SK-N-SH (cell line): ENCODE data around the gene METTL9. TPM values are rescaled to one million over a fixed set of nuclear protein-coding genes. Genes with fewer than 3 reads are reported as not detected.

Experiments used
- CTCF ChIA-PET: fragments of 300-600, 350-600 bp; formaldehyde crosslinking; extraction: SDS; loops from one replicate; lab custom pipeline; 2021; lab: Yijun Ruan, JAX
- POLR2A ChIA-PET: fragments of 350-600 bp; sonication (Branson Sonifier 250); formaldehyde crosslinking; extraction: SDS; loops from one replicate; lab custom pipeline; 2020; ENCODE audit warnings: antibody characterized with exemption, inconsistent platforms; lab: Yijun Ruan, JAX
- DNase-seq: peaks from one replicate; pipeline ENCODE4 v3.0.0; 2012
- H2AFZ ChIP-seq: fragments of 200-600 bp; sonication (generic); 2 replicates; pipeline ENCODE4 v1.8.1; 2016; ENCODE audit warnings: antibody characterized with exemption, mild to moderate bottlenecking, low read depth
- H3F3A ChIP-seq: fragments of 200-600 bp; sonication (generic); replicated peaks from 2 replicates; pipeline ENCODE3; 2016; ENCODE audit warnings: antibody characterized with exemption, mild to moderate bottlenecking; ENCODE audit not compliant: insufficient read depth
- H3K27ac ChIP-seq, 2 experiments: fragments of 200-500 bp in 1 of 2; fragments of 200-600 bp in 1 of 2; sonication (Bioruptor generic) in 1 of 2; sonication (generic), shearing (Covaris generic) in 1 of 2; 2 replicates each; pipeline versions ENCODE4 v1.5.1 to v1.6.1; 2014 to 2016; ENCODE audit warnings: low read depth in 2 of 2, inconsistent platforms in 1 of 2, low read length in 1 of 2, mild to moderate bottlenecking in 1 of 2, mixed read lengths in 1 of 2
- H3K27me3 ChIP-seq: fragments of 200-600 bp; sonication (generic), shearing (Covaris generic); 2 replicates; pipeline ENCODE4 v1.6.1; 2016; ENCODE audit warnings: mixed run types; ENCODE audit not compliant: insufficient read depth
- H3K36me3 ChIP-seq, 2 experiments: fragments of 200-500 bp in 1 of 2; fragments of 200-600 bp in 1 of 2; sonication (Bioruptor generic) in 1 of 2; sonication (generic) in 1 of 2; replicated peaks in 1 of 2; 2 replicates each; pipeline versions ENCODE3 to v1.5.1; 2014 to 2016; ENCODE audit warnings: low read length in 1 of 2, mild to moderate bottlenecking in 1 of 2; ENCODE audit not compliant: insufficient read depth in 2 of 2, control insufficient read depth in 1 of 2
- H3K4me1 ChIP-seq, 2 experiments: fragments of 200-500 bp in 1 of 2; fragments of 200-600 bp in 1 of 2; sonication (Bioruptor generic) in 1 of 2; sonication (generic), shearing (Covaris generic) in 1 of 2; 2 replicates each; pipeline versions ENCODE4 v1.5.1 to v1.6.1; 2014 to 2016; ENCODE audit warnings: low read depth in 1 of 2, low read length in 1 of 2, mixed run types in 1 of 2; ENCODE audit not compliant: insufficient read depth in 2 of 2, control insufficient read depth in 1 of 2
- H3K4me2 ChIP-seq: fragments of 200-600 bp; sonication (generic), shearing (Covaris generic); 2 replicates; pipeline ENCODE4 v1.6.1; 2017; ENCODE audit warnings: mixed run types
- H3K4me3 ChIP-seq, 2 experiments: fragments of 200-500 bp in 1 of 2; fragments of 200-600 bp in 1 of 2; sonication (Bioruptor generic) in 1 of 2; sonication (generic), shearing (Covaris generic) in 1 of 2; 2 replicates each; pipeline versions ENCODE4 v1.5.1 to v1.8.1; 2014 to 2016; ENCODE audit warnings: low read depth in 2 of 2, inconsistent platforms in 1 of 2, low read length in 1 of 2, mild to moderate bottlenecking in 1 of 2, mixed read lengths in 1 of 2, moderate library complexity in 1 of 2
- H3K79me2 ChIP-seq: fragments of 200-600 bp; sonication (generic); 2 replicates; pipeline ENCODE4 v1.8.1; 2017; ENCODE audit warnings: mild to moderate bottlenecking; ENCODE audit not compliant: insufficient read depth
- H3K9ac ChIP-seq: fragments of 200-600 bp; sonication (generic); 2 replicates; pipeline ENCODE4 v1.6.1; 2017; ENCODE audit warnings: mixed run types
- H3K9me2 ChIP-seq: fragments of 200-600 bp; sonication (generic); 2 replicates; pipeline ENCODE4 v1.6.1; 2017; ENCODE audit warnings: mixed run types
- H3K9me3 ChIP-seq: fragments of 200-600 bp; sonication (generic); 2 replicates; pipeline ENCODE4 v1.6.1; 2017; ENCODE audit warnings: mixed run types, mild to moderate bottlenecking, moderate library complexity
- H4K20me1 ChIP-seq: fragments of 200-600 bp; sonication (generic); 2 replicates; pipeline ENCODE4 v1.6.1; 2017; ENCODE audit warnings: mild to moderate bottlenecking, mixed run types; ENCODE audit not compliant: insufficient read depth
- FOXJ3 ChIP-seq: sonication (generic); formaldehyde crosslinking; IDR thresholded peaks from 2 replicates; pipeline ENCODE4 v1.5.1; 2020; ENCODE audit warnings: mild to moderate bottlenecking, missing genetic modification reagents
- JUND ChIP-seq: IDR thresholded peaks from 2 replicates; pipeline ENCODE4 v1.4.0; 2012
- POLR2AphosphoS5 ChIP-seq: IDR thresholded peaks from 2 replicates; pipeline ENCODE4 v1.6.1; 2012; ENCODE audit warnings: low read depth, low read length
- RAD21 ChIP-seq: IDR thresholded peaks from 2 replicates; pipeline ENCODE4 v1.6.1; 2012; ENCODE audit warnings: mild to moderate bottlenecking, low read length
- RCOR1 ChIP-seq: fragments of 150-350 bp; IDR thresholded peaks from 2 replicates; pipeline ENCODE4 v1.6.1; 2017; ENCODE audit warnings: antibody characterized with exemption, low read length
- SIN3A ChIP-seq: IDR thresholded peaks from 2 replicates; pipeline ENCODE4 v1.6.1; 2012; ENCODE audit warnings: low read depth, mild to moderate bottlenecking, low read length, moderate library complexity, borderline replicate concordance
- SMC3 ChIP-seq: IDR thresholded peaks from 2 replicates; pipeline ENCODE4 v1.6.1; 2012; ENCODE audit warnings: low read depth, low read length, improper control_type of control experiment
- TEAD4 ChIP-seq: IDR thresholded peaks from 2 replicates; pipeline ENCODE4 v1.4.0; 2012; ENCODE audit warnings: mild to moderate bottlenecking, borderline replicate concordance; ENCODE audit not compliant: insufficient read depth
- YY1 ChIP-seq: IDR thresholded peaks from 2 replicates; pipeline ENCODE4 v1.4.0; 2012; ENCODE audit warnings: low read depth, mild to moderate bottlenecking
- WGBS: methylation state at CpG from one replicate; pipeline ENCODE4 v1.1.6; 2017; ENCODE audit warnings: low lambda C conversion rate; 5-methylcytosine and 5-hydroxymethylcytosine counted together
- polyA plus RNA-seq, 3 experiments: library from polyadenylated mRNA; depleted of rRNA; stranded (reverse); fragments of >200 nt; gene quantifications; 2 replicates each; pipeline ENCODE4 v1.2.3, GENCODE V29; 2012
- TF ChIP-seq, protein P1 (sequence below): IDR thresholded peaks from 2 replicates; pipeline ENCODE4 v1.4.0; 2012; ENCODE audit warnings: low read depth
- TF ChIP-seq, protein P2 (sequence below): fragments of 200-600 bp; sonication (generic); IDR thresholded peaks from 2 replicates; pipeline ENCODE4 v1.6.1; 2017; ENCODE audit warnings: antibody characterized with exemption, mild to moderate bottlenecking, moderate library complexity
- TF ChIP-seq, protein P3 (sequence below): IDR thresholded peaks from 2 replicates; pipeline ENCODE4; 2012
- TF ChIP-seq, protein P4 (sequence below): IDR thresholded peaks from 2 replicates; pipeline ENCODE4 v1.4.0; 2012; ENCODE audit warnings: low read depth, borderline replicate concordance
- TF ChIP-seq, protein P5 (sequence below): fragments of 150-350 bp; IDR thresholded peaks from 2 replicates; pipeline ENCODE4 v1.6.1; 2016; ENCODE audit warnings: mild to moderate bottlenecking, low read depth, low read length
- TF ChIP-seq, protein P6 (sequence below): IDR thresholded peaks from 2 replicates; pipeline ENCODE4 v1.4.0; 2012; ENCODE audit warnings: low read depth, borderline replicate concordance
- TF ChIP-seq, protein P7 (sequence below): fragments of 150-350 bp; IDR thresholded peaks from 2 replicates; pipeline ENCODE4 v1.6.1; 2017; ENCODE audit warnings: antibody characterized with exemption, low read length, low read depth, borderline replicate concordance

METTL9 gene
- polyA plus RNA-seq, 1 of the 3 experiments (the other 2 are of a cell fraction): 70.7 TPM

DNA sequence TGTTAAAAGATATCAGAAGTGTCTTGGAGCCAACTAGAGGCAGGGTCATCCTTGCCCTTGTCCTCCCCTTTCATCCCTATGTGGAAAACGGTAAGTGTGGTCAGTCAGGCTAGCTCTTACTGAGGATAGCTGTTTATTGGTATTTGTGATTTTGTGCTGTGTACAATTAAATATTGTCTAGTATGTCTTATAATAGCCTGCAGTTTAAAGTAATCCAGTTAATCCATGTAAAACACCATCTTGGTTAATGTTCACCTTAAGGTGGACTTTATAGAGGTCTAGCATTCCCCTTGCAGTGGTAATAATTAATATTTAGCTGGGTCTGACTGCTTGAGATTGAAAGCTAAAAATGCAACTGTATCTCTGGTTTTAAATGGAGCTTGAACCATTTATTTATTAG is 25.6 kb downstream of the METTL9 start:
- peaks cover 5 to 44% of the 10 kb centered on the region in 2 experiments for H3K36me3 ChIP-seq
- H4K20me1 ChIP-seq: no peaks in the 10 kb centered on the region
- H3K9me2 ChIP-seq: no peaks in the 10 kb centered on the region
- 86% methylated on average over 1 of the region's 1 CpG for WGBS
- TF ChIP-seq TEAD4 (no peak), FOXJ3 (CRISPR knock-in tag) (no peak), SIN3A (no peak), RCOR1 (no peak), YY1 (no peak), JUND (no peak), RAD21 (no peak), POLR2AphosphoS5 (no peak)
- TF ChIP-seq, protein P1, sequence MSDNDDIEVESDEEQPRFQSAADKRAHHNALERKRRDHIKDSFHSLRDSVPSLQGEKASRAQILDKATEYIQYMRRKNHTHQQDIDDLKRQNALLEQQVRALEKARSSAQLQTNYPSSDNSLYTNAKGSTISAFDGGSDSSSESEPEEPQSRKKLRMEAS: no peak
- TF ChIP-seq, protein P2, sequence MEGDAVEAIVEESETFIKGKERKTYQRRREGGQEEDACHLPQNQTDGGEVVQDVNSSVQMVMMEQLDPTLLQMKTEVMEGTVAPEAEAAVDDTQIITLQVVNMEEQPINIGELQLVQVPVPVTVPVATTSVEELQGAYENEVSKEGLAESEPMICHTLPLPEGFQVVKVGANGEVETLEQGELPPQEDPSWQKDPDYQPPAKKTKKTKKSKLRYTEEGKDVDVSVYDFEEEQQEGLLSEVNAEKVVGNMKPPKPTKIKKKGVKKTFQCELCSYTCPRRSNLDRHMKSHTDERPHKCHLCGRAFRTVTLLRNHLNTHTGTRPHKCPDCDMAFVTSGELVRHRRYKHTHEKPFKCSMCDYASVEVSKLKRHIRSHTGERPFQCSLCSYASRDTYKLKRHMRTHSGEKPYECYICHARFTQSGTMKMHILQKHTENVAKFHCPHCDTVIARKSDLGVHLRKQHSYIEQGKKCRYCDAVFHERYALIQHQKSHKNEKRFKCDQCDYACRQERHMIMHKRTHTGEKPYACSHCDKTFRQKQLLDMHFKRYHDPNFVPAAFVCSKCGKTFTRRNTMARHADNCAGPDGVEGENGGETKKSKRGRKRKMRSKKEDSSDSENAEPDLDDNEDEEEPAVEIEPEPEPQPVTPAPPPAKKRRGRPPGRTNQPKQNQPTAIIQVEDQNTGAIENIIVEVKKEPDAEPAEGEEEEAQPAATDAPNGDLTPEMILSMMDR: no peak
- TF ChIP-seq, protein P3, sequence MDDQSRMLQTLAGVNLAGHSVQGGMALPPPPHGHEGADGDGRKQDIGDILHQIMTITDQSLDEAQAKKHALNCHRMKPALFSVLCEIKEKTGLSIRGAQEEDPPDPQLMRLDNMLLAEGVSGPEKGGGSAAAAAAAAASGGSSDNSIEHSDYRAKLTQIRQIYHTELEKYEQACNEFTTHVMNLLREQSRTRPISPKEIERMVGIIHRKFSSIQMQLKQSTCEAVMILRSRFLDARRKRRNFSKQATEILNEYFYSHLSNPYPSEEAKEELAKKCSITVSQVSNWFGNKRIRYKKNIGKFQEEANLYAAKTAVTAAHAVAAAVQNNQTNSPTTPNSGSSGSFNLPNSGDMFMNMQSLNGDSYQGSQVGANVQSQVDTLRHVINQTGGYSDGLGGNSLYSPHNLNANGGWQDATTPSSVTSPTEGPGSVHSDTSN: no peak
- TF ChIP-seq, protein P4, sequence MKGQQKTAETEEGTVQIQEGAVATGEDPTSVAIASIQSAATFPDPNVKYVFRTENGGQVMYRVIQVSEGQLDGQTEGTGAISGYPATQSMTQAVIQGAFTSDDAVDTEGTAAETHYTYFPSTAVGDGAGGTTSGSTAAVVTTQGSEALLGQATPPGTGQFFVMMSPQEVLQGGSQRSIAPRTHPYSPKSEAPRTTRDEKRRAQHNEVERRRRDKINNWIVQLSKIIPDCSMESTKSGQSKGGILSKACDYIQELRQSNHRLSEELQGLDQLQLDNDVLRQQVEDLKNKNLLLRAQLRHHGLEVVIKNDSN: no peak
- DNase-seq: no peak
- H2AFZ ChIP-seq: no peak overlapping the region
- no peak overlapping the region for H3K4me2 ChIP-seq
- H3K9me3 ChIP-seq: no peaks in the 10 kb centered on the region
- H3F3A ChIP-seq: peaks cover 39% of the 10 kb centered on the region
- H3K27me3 ChIP-seq: no peaks in the 10 kb centered on the region
- no peak overlapping the region for H3K9ac ChIP-seq
- H3K79me2 ChIP-seq: peaks cover 70% of the 10 kb centered on the region
- no peak overlapping the region for H3K4me3 ChIP-seq
- peaks cover 20 to 23% of the 10 kb centered on the region in 2 experiments for H3K4me1 ChIP-seq
- ChIA-PET CTCF (interaction anchor here (0.7 to 2.3 kb wide), 5 partner anchors 11 to 453 kb away, joined by 3 to 4 read pairs (median 3); no protein-coding TSS in a partner anchor), POLR2A (no interaction called here)
- peak overlapping the region; percentile 99 for H3K27ac ChIP-seq

DNA sequence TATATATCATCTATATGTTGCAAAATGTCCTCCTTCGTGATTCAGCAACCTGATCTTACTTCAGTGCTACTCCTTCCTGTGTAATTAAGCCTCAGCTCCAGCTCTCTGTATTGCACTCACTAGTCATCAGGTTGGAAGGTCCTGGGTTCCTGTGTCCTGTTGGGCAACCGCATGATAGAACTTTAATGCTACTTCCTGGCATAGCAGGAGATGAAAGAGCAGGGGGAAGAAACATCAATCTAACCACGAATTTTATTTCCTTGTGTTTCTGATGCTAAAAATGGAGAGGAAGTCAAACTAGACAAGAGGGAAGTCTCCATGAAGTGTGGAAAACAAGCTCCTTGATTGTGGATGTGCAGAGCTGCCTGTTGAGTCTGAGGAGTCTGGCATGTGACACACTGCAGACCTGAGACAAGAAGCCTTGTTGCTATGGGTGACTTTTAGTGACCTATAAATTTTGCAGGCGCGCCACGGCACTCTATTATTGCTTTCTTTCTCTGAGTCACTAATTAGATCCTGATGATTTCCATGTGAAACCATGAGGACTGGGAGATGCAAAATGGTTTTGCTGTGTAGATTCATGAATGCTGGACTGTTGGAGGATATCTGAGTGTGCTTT is 27.4 kb downstream of the METTL9 start:
- Histone ChIP-seq H4K20me1 (no peaks in the 10 kb centered on the region), H3K4me3 (peak overlapping the region; percentile 17 to 30; a peak in 2 of 4 replicates), H3F3A (peaks cover 39% of the 10 kb centered on the region), H3K4me2 (peak overlapping the region; percentile 71), H3K9me2 (no peaks in the 10 kb centered on the region), H3K9ac (peak overlapping the region; percentile 71), H3K9me3 (no peaks in the 10 kb centered on the region), H3K79me2 (peaks cover 73% of the 10 kb centered on the region), H3K4me1 (peaks cover 19 to 20% of the 10 kb centered on the region in 2 experiments), H3K27me3 (no peaks in the 10 kb centered on the region), H3K27ac (peak overlapping the region; percentile 99), H2AFZ (no peak overlapping the region), H3K36me3 (peaks cover 5 to 44% of the 10 kb centered on the region in 2 experiments)
- POLR2A ChIA-PET: interaction anchor here (1.2 kb wide), 1 partner anchor 28 kb away, joined by 4 read pairs; the partner anchor contains the start of gene METTL9
- CTCF ChIA-PET: interaction anchor here (0.8 to 2.3 kb wide), 2 partner anchors 14 to 42 kb away, joined by 4 to 5 read pairs; no protein-coding TSS in a partner anchor
- DNase-seq: peak; percentile 83
- under 1% methylated on average over 6 of the region's 6 CpGs for WGBS
- TF ChIP-seq, protein P5, sequence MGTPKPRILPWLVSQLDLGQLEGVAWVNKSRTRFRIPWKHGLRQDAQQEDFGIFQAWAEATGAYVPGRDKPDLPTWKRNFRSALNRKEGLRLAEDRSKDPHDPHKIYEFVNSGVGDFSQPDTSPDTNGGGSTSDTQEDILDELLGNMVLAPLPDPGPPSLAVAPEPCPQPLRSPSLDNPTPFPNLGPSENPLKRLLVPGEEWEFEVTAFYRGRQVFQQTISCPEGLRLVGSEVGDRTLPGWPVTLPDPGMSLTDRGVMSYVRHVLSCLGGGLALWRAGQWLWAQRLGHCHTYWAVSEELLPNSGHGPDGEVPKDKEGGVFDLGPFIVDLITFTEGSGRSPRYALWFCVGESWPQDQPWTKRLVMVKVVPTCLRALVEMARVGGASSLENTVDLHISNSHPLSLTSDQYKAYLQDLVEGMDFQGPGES: no peak
- TF ChIP-seq RAD21: 0 out of 2 replicates have a peak, but pooled peaks have one; percentile 15
- TF ChIP-seq RCOR1: peak; percentile 71; the same call in 1 of the 2 replicates
- TF ChIP-seq, protein P6, sequence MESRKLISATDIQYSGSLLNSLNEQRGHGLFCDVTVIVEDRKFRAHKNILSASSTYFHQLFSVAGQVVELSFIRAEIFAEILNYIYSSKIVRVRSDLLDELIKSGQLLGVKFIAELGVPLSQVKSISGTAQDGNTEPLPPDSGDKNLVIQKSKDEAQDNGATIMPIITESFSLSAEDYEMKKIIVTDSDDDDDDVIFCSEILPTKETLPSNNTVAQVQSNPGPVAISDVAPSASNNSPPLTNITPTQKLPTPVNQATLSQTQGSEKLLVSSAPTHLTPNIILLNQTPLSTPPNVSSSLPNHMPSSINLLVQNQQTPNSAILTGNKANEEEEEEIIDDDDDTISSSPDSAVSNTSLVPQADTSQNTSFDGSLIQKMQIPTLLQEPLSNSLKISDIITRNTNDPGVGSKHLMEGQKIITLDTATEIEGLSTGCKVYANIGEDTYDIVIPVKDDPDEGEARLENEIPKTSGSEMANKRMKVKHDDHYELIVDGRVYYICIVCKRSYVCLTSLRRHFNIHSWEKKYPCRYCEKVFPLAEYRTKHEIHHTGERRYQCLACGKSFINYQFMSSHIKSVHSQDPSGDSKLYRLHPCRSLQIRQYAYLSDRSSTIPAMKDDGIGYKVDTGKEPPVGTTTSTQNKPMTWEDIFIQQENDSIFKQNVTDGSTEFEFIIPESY: peak; percentile 38; the same call in 1 of the 2 replicates
- TF ChIP-seq SIN3A: peak; percentile 90
- TF ChIP-seq, protein P7, sequence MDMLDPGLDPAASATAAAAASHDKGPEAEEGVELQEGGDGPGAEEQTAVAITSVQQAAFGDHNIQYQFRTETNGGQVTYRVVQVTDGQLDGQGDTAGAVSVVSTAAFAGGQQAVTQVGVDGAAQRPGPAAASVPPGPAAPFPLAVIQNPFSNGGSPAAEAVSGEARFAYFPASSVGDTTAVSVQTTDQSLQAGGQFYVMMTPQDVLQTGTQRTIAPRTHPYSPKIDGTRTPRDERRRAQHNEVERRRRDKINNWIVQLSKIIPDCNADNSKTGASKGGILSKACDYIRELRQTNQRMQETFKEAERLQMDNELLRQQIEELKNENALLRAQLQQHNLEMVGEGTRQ: no peak
- 0 out of 2 replicates have a peak, but pooled peaks have one; percentile 16 for TF ChIP-seq FOXJ3 (CRISPR knock-in tag)
- no peak for TF ChIP-seq SMC3
